Measurements from ENCODE around the gene LRRC8B. TPM values are rescaled to one million over a fixed set of nuclear protein-coding genes. Genes with fewer than 3 reads are reported as not detected.

Gene LRRC8B
- polyA plus RNA-seq, 3 donors, result 4.5 to 9.1 (median 7.9) TPM

GRCh38 chr1:89566761-89567174 is 42.1 kb downstream of the LRRC8B start:
- peaks cover 38% of the 10 kb centered on the region for H3K79me2 ChIP-seq (ENCODE audit: insufficient read depth, low read length)
- H4K20me1 ChIP-seq (ENCODE audit: insufficient read depth, low read length), result no peaks in the 10 kb centered on the region
- H3K4me2 ChIP-seq (replicated peaks; ENCODE audit: extremely low read depth, low read length, poor library complexity, severe bottlenecking), result peak overlapping the region; percentile 66
- peak overlapping the region; percentile 30 for H3K9ac ChIP-seq (ENCODE audit: insufficient read depth, low read length, poor library complexity, severe bottlenecking)
- DNase-seq, result peak; percentile 56 to 72 (median 59)
- TF ChIP-seq, protein P1, sequence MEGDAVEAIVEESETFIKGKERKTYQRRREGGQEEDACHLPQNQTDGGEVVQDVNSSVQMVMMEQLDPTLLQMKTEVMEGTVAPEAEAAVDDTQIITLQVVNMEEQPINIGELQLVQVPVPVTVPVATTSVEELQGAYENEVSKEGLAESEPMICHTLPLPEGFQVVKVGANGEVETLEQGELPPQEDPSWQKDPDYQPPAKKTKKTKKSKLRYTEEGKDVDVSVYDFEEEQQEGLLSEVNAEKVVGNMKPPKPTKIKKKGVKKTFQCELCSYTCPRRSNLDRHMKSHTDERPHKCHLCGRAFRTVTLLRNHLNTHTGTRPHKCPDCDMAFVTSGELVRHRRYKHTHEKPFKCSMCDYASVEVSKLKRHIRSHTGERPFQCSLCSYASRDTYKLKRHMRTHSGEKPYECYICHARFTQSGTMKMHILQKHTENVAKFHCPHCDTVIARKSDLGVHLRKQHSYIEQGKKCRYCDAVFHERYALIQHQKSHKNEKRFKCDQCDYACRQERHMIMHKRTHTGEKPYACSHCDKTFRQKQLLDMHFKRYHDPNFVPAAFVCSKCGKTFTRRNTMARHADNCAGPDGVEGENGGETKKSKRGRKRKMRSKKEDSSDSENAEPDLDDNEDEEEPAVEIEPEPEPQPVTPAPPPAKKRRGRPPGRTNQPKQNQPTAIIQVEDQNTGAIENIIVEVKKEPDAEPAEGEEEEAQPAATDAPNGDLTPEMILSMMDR (IDR thresholded peaks at IDR 0.05), result no peak
- peak overlapping the region; percentile 52 to 81 for H3K27ac ChIP-seq (ENCODE audit: low read depth in 1 of 2, low read length in 2 of 2)
- WGBS (ENCODE audit: insufficient coverage), result 0% methylated on average over 2 of the region's 6 CpGs
- Mint-ChIP-seq H3K27me3 (ENCODE audit: low read depth in 3 of 3) (peaks cover 0 to 3% (median 0%) of the 10 kb centered on the region in 3 donors), H3K9me3 (peaks cover 0 to 5% (median 0%) of the 10 kb centered on the region in 7 donors), H3K27ac (peak overlapping the region; percentile 82 to 91 (median 86)), H3K4me3 (peak overlapping the region; percentile 63 to 85), H3K4me1 (peaks cover 24% of the 10 kb centered on the region), H3K36me3 (peaks cover 18 to 26% of the 10 kb centered on the region in 2 donors)
- H3K9me3 ChIP-seq (replicated peaks in 1 of 2; ENCODE audit: control insufficient read depth in 1 of 2, insufficient read depth in 1 of 2, low read length in 2 of 2), result no peaks in the 10 kb centered on the region
- peaks cover 0 to 11% of the 10 kb centered on the region in 2 donors for H3K36me3 ChIP-seq (replicated peaks in 1 of 2; ENCODE audit: control insufficient read depth in 1 of 2, insufficient read depth in 2 of 2, low read length in 2 of 2)
- intact Hi-C loops (cut with micrococcal nuclease), result no loop called here
- no peaks in the 10 kb centered on the region for H3K27me3 ChIP-seq (ENCODE audit: control insufficient read depth in 2 of 2, insufficient read depth in 2 of 2, low read length in 2 of 2)
- H3K4me1 ChIP-seq (ENCODE audit: control insufficient read depth in 1 of 2, insufficient read depth in 2 of 2, low read length in 2 of 2), result peaks cover 8 to 22% of the 10 kb centered on the region in 2 donors
- peak overlapping the region; percentile 17 for H2AFZ ChIP-seq (ENCODE audit: insufficient read depth, low read depth, low read length, poor library complexity, severe bottlenecking)
- peak overlapping the region; percentile 15 to 53 (median 45) for H3K4me3 ChIP-seq (replicated peaks in 1 of 3; ENCODE audit: low read depth in 2 of 3, low read length in 3 of 3)

GRCh38 chr1:89567797-89568196 is 43.2 kb downstream of the LRRC8B start:
- WGBS (ENCODE audit: insufficient coverage), result 80% methylated on average over 1 of the region's 3 CpGs
- Histone ChIP-seq H3K9me3 (replicated peaks in 1 of 2; ENCODE audit: control insufficient read depth in 1 of 2, insufficient read depth in 1 of 2, low read length in 2 of 2) (no peaks in the 10 kb centered on the region), H3K36me3 (replicated peaks in 1 of 2; ENCODE audit: control insufficient read depth in 1 of 2, insufficient read depth in 2 of 2, low read length in 2 of 2) (peaks cover 5 to 11% of the 10 kb centered on the region in 2 donors), H3K4me3 (replicated peaks in 1 of 3; ENCODE audit: low read depth in 2 of 3, low read length in 3 of 3) (no peak overlapping the region), H4K20me1 (ENCODE audit: insufficient read depth, low read length) (no peaks in the 10 kb centered on the region), H3K27me3 (ENCODE audit: control insufficient read depth in 2 of 2, insufficient read depth in 2 of 2, low read length in 2 of 2) (no peaks in the 10 kb centered on the region), H3K4me2 (replicated peaks; ENCODE audit: extremely low read depth, low read length, poor library complexity, severe bottlenecking) (peak overlapping the region; percentile 6), H2AFZ (ENCODE audit: insufficient read depth, low read depth, low read length, poor library complexity, severe bottlenecking) (no peak overlapping the region), H3K27ac (ENCODE audit: low read depth in 1 of 2, low read length in 2 of 2) (peak overlapping the region in 1 of 2 donors; percentile 34), H3K4me1 (ENCODE audit: control insufficient read depth in 1 of 2, insufficient read depth in 2 of 2, low read length in 2 of 2) (peaks cover 8 to 22% of the 10 kb centered on the region in 2 donors), H3K79me2 (ENCODE audit: insufficient read depth, low read length) (peaks cover 30% of the 10 kb centered on the region), H3K9ac (ENCODE audit: insufficient read depth, low read length, poor library complexity, severe bottlenecking) (no peak overlapping the region)
- Mint-ChIP-seq H3K27me3 (ENCODE audit: low read depth in 3 of 3) (no peaks in the 10 kb centered on the region), H3K9me3 (peaks cover 0 to 5% (median 0%) of the 10 kb centered on the region in 7 donors), H3K4me1 (peaks cover 28% of the 10 kb centered on the region), H3K36me3 (peaks cover 19 to 25% of the 10 kb centered on the region in 2 donors), H3K4me3 (peak overlapping the region; percentile 41 to 42), H3K27ac (peak overlapping the region in 3 of 7 donors; percentile 74 to 82 (median 77))
- TF ChIP-seq, protein P1 (IDR thresholded peaks at IDR 0.05), result no peak
- intact Hi-C loops (cut with micrococcal nuclease), result no loop called here
- no peak for DNase-seq
